Subcutaneous adipose tissue (tissue), 4 donors: ENCODE measurements around the gene UBE4B. TPM values are rescaled to one million over a fixed set of nuclear protein-coding genes. Genes with fewer than 3 reads are reported as not detected.

Source experiments
- total RNA-seq, 4 donors: library from RNA; depleted of rRNA; stranded (reverse); fragments of >200 nt; gene quantifications; one replicate each; pipeline ENCODE4 v1.1.0, GENCODE V29; 2016
- TF ChIP-seq, protein P1 (sequence below): fragments of 450-650 bp; IDR thresholded peaks from one replicate; pipeline ENCODE4 v1.5.1; 2016; ENCODE audit warnings: low read depth, mild to moderate bottlenecking, control low read depth, antibody characterized with exemption, moderate library complexity

Gene UBE4B
- total RNA-seq, 4 donors from 2014 or later: 38.2 to 57.8 (median 50.0) TPM

- TF ChIP-seq, protein P1, sequence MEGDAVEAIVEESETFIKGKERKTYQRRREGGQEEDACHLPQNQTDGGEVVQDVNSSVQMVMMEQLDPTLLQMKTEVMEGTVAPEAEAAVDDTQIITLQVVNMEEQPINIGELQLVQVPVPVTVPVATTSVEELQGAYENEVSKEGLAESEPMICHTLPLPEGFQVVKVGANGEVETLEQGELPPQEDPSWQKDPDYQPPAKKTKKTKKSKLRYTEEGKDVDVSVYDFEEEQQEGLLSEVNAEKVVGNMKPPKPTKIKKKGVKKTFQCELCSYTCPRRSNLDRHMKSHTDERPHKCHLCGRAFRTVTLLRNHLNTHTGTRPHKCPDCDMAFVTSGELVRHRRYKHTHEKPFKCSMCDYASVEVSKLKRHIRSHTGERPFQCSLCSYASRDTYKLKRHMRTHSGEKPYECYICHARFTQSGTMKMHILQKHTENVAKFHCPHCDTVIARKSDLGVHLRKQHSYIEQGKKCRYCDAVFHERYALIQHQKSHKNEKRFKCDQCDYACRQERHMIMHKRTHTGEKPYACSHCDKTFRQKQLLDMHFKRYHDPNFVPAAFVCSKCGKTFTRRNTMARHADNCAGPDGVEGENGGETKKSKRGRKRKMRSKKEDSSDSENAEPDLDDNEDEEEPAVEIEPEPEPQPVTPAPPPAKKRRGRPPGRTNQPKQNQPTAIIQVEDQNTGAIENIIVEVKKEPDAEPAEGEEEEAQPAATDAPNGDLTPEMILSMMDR: no peak
Observed at GRCh38 chr1:10025354-10025753, 7.4 kb upstream of the UBE4B start.

DNA sequence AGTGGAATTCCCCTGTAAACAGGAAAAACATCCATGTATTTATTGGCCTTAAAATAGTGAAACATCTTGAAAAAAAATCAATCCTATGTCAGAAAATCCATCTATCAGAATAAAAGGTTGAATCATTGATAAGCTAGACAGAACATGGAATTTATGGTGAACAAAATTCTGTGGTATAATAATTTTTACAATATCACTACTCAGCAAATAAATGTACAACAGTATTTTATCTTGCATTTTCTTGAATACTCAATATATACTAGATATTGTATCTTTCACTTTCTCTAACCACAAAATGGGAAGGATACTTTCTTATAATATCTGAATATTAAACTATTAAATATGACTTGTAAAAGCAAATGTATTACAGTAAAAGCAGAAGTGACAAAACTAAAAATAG, 5.7 kb upstream of the UBE4B start:
- TF ChIP-seq, protein P1: no peak

- TF ChIP-seq, protein P1: no peak
Observed at GRCh38 chr1:10031461-10031860, 1.3 kb upstream of the UBE4B start.

DNA sequence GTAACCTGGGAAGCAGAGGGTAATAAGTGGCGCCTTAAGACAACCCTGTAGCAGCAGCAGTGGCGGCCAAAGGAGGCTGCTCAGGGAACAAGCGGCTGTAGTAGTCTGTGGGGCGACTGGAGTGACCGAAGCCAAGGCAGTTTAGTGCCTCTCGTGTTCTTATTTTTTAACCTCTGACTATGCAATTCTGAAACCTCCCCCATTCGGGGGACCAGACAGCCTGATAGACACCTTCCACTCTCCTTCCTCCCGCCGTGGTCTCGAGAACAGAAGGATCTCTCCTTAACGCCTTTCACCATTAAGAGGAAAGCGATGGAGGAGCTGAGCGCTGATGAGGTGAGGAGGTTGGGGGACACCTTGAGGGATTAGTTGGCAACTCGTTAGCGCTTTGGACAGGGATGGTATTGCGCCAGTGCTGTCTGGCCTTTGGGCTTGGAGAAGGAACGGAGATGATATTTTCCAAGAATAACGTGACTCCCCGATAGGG, 644 bp downstream of the UBE4B start:
- TF ChIP-seq, protein P1: no peak

DNA sequence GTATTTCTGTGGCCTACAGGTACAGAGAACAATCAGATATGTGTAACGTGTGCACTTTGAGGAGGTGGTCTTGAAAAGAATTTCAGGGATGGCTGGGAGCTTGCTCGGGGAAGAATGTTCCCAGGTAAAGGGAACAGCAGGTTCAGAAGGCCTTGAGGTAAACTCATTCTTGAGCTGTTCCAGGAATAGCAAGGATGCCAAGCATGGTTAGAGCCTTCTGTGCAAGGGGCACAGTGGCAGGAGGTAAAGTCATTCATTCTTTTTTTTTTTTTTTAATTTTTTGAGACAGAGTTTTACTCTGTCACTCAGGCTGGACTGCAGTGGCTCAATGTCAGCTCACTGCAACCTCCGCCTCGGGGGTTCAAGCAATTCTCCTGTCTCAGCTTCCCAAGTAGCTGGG, 10.0 kb downstream of the UBE4B start:
- TF ChIP-seq, protein P1: no peak

DNA sequence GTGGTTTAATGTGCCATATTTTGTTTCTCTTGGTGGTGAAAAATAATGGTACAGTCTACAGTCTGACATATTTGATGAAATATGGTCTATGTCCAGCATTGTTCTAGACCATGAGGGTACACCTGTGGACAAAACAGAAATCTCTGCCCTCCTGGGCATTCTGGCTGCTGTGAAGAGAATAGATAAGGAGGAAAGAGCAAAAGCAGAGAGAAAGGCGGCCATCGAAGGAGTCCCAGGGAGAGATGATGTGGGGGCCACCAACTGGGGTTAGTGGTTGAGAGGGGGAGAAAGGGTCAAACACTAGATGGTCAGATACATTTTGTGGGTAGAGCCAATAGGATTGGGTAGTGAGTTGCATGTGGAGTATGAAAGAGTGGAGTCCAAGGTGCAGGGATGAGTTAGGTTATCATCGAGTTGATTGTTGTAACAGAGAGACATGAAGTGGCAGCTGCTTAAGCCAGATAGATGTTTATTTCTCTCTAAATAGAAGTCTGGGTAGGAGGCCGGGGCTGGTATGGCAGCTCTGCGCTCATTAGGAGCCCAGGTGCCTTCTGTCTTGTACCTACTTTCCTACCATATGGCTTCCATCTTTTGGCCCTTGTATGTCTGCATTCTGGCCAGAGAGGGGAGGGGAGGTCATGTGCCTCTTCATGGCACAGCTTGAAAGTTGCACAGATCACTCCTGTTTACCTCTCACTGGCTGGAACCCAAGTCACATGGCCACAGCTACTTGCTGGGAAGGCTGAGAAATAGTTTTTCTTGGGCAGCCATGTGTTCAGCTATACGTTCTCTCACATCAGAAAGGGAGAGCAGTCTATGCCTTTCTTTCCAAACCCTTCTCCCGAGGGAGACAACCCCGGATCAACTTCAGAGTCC, 13.0 kb downstream of the UBE4B start:
- TF ChIP-seq, protein P1: no peak

- TF ChIP-seq, protein P1: no peak
Observed at GRCh38 chr1:10046356-10047085, 13.8 kb downstream of the UBE4B start.
